ENCODE measurements around the gene SYT7. TPM values are rescaled to one million over a fixed set of nuclear protein-coding genes. Genes with fewer than 3 reads are reported as not detected.

Gene SYT7
- total RNA-seq (2012; rRNA removed) (under 0.01 TPM in 1 of 2 replicates, not detected in the other), polyA plus RNA-seq (2012; rRNA removed) (0.19 and 0.26 TPM in 2 replicates), Bru-seq, nascent RNA (percentile 10 among the genes with signal in this experiment), BruChase-seq, experiment 1, labeled RNA remaining after a 6-hour chase (percentile 10 among the genes with signal in this experiment), BruChase-seq, experiment 2, labeled RNA remaining after a 2-hour chase (percentile 12 among the genes with signal in this experiment)
- 0.10 and 0.29 TPM in 2 replicates for polyA plus RNA-seq (2012; cell fraction: cytosol; rRNA removed)
- 0.53 and 0.90 TPM in 2 replicates for polyA plus RNA-seq (2012; cell fraction: nucleus; rRNA removed; ENCODE audit: low replicate concordance)
- long read RNA-seq, result 0 reads

GRCh38 chr11:61581030-61581928 is at the start of gene SYT7:
Gene SYT7 (minus strand): TSS chr11:61581076. CDS start chr11:61580820, 256 bp downstream.
- H3K79me1 ChIP-seq (ENCODE audit: low read depth in 1 of 2, low read length in 2 of 2), result no peaks in the 10 kb centered on the region
- H3K36me3 ChIP-seq (ENCODE audit: control insufficient read depth, insufficient read depth, low read length), result no peaks in the 10 kb centered on the region
- ATAC-seq (ENCODE audit: low read depth) (peak; percentile 97), DNase-seq (peak; percentile 96)
- no peak within 1 kb of the TSS for H4K8ac ChIP-seq (ENCODE audit: low read depth in 2 of 2, low read length in 2 of 2)
- H4K91ac ChIP-seq (ENCODE audit: insufficient read depth, low read depth, low read length), result no peak within 1 kb of the TSS
- no peak within 1 kb of the TSS for H2BK15ac ChIP-seq (ENCODE audit: low read depth, low read length)
- no peaks in the 10 kb centered on the region for H3K4me1 ChIP-seq (ENCODE audit: control insufficient read depth, insufficient read depth, low read length)
- peak within 1 kb of the TSS; percentile 82 for H2AK9ac ChIP-seq (replicated peaks; ENCODE audit: low read depth, low read length, poor library complexity)
- H3K4me3 ChIP-seq (ENCODE audit: insufficient read depth, low read depth, low read length), result peak within 1 kb of the TSS; percentile 49
- no peak within 1 kb of the TSS for H2BK5ac ChIP-seq (ENCODE audit: low read depth, low read length, poor library complexity, severe bottlenecking)
- H3K9me3 ChIP-seq (ENCODE audit: control insufficient read depth, insufficient read depth, low read length), result no peaks in the 10 kb centered on the region
- POLR2A ChIA-PET (ENCODE audit: unreplicated experiment), result no interaction called here
- CTCF ChIA-PET, result interaction anchor here (0.7 to 0.8 kb wide), 3 partner anchors 9 to 35 kb away, joined by 3 to 6 read pairs (median 3); no protein-coding TSS in a partner anchor
- 0 out of 2 replicates have a peak, but pooled peaks cover 5% of the 10 kb centered on the region for H3K9me1 ChIP-seq (ENCODE audit: insufficient read depth, low read length)
- 0% methylated on average over 29 of the region's 96 CpGs; no CpG with 5 or more reads in 1 of the 2 experiments for WGBS, 2 experiments (ENCODE audit: extremely low coverage in 2 of 2, insufficient read length in 1 of 2)
- in situ Hi-C loops (cut with MboI; ENCODE audit: low sequenced_read_pairs) (no loop called here), dilution Hi-C loops (cut with HindIII; ENCODE audit: low sequenced_read_pairs, unreplicated experiment) (no loop called here), intact Hi-C loops (cut with micrococcal nuclease) (loop anchor here (2.0 to 10.0 kb wide), 3 partner anchors 58 to 154 kb away; no protein-coding TSS in a partner anchor)
- no peaks in the 10 kb centered on the region for H4K20me1 ChIP-seq (ENCODE audit: insufficient read depth, low read length)
- no TSS peak for BruUV-seq (replicated peaks)
- H3K27me3 ChIP-seq (ENCODE audit: control insufficient read depth, insufficient read depth, low read length), result peaks cover 59% of the 10 kb centered on the region
- H2AFZ ChIP-seq (replicated peaks; ENCODE audit: low read length, poor library complexity), result peak within 1 kb of the TSS; percentile 96
- no peak within 1 kb of the TSS for H3K9ac ChIP-seq (ENCODE audit: low read depth, low read length)
- H2AK5ac ChIP-seq (ENCODE audit: low read depth, low read length), result no peak within 1 kb of the TSS
- H4K5ac ChIP-seq (ENCODE audit: low read depth, low read length), result no peak within 1 kb of the TSS
- H3K14ac ChIP-seq (replicated peaks; ENCODE audit: low read depth, low read length), result no peak within 1 kb of the TSS
- H2BK120ac ChIP-seq (ENCODE audit: low read depth, low read length), result no peak within 1 kb of the TSS
- H3K18ac ChIP-seq (ENCODE audit: low read depth, low read length), result no peak within 1 kb of the TSS
- no peak within 1 kb of the TSS for H3K56ac ChIP-seq (ENCODE audit: extremely low read depth, insufficient read depth, low read length)
- no peak within 1 kb of the TSS for H2BK20ac ChIP-seq (ENCODE audit: low read depth, low read length)
- no peak within 1 kb of the TSS for H3K23ac ChIP-seq (ENCODE audit: low read depth, low read length)
- H3K4ac ChIP-seq (ENCODE audit: low read depth, low read length), result no peak within 1 kb of the TSS
- H3K4me2 ChIP-seq (ENCODE audit: low read depth, low read length), result 0 out of 2 replicates have a peak within 1 kb of the TSS, but pooled peaks have one; percentile 21
- H3K27ac ChIP-seq (ENCODE audit: insufficient read depth, low read length), result no peak within 1 kb of the TSS
- TF ChIP-seq FOS (IDR thresholded peaks at IDR 0.05; ENCODE audit: low read depth, low read length) (no peak), RAD21 (IDR thresholded peaks at IDR 0.05; ENCODE audit: low read length) (no peak; the same call in none of the 2 replicates), ELK1 (IDR thresholded peaks at IDR 0.05; ENCODE audit: borderline replicate concordance, low read depth, low read length) (no peak), MXI1 (IDR thresholded peaks at IDR 0.05; ENCODE audit: borderline replicate concordance, low read depth, low read length) (peak; percentile 56; the same call in 1 of the 2 replicates), BHLHE40 (IDR thresholded peaks at IDR 0.05; ENCODE audit: low read depth, low read length) (no peak), NFE2L2 (IDR thresholded peaks at IDR 0.05; ENCODE audit: low read depth, low read length) (no peak), MAFK (IDR thresholded peaks at IDR 0.05; ENCODE audit: low read depth, low read length) (no peak), CEBPB (IDR thresholded peaks at IDR 0.05; ENCODE audit: low read depth, low read length) (no peak), RCOR1 (IDR thresholded peaks at IDR 0.05; ENCODE audit: insufficient replicate concordance, low read length) (no peak), CHD1 (IDR thresholded peaks at IDR 0.05; ENCODE audit: low read depth, low read length) (no peak), RFX5 (IDR thresholded peaks at IDR 0.05; ENCODE audit: low read depth, low read length) (peak; percentile 30; the same call in 1 of the 2 replicates), SMC3 (IDR thresholded peaks at IDR 0.05; ENCODE audit: low read depth, low read length) (peak; percentile 36), POLR2A (IDR thresholded peaks at IDR 0.05; ENCODE audit: low read depth, low read length) (no peak)
- TF ChIP-seq, protein P1, sequence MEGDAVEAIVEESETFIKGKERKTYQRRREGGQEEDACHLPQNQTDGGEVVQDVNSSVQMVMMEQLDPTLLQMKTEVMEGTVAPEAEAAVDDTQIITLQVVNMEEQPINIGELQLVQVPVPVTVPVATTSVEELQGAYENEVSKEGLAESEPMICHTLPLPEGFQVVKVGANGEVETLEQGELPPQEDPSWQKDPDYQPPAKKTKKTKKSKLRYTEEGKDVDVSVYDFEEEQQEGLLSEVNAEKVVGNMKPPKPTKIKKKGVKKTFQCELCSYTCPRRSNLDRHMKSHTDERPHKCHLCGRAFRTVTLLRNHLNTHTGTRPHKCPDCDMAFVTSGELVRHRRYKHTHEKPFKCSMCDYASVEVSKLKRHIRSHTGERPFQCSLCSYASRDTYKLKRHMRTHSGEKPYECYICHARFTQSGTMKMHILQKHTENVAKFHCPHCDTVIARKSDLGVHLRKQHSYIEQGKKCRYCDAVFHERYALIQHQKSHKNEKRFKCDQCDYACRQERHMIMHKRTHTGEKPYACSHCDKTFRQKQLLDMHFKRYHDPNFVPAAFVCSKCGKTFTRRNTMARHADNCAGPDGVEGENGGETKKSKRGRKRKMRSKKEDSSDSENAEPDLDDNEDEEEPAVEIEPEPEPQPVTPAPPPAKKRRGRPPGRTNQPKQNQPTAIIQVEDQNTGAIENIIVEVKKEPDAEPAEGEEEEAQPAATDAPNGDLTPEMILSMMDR (conservative IDR thresholded peaks at IDR 0.05; ENCODE audit: low read depth, low read length), result peak; percentile 25; the same call in 1 of the 2 replicates

All from IMR-90 (cell line).